HG02852 (cell line): ENCODE measurements around the gene HLA-E.
"Not testable (repeated sequence)": the region's sequence is repeated elsewhere in the genome, so short reads cannot be mapped to it uniquely, and the experiment has no call there.

Source experiments
- ATAC-seq: cut with Tn5 transposase; IDR thresholded peaks from one replicate; pipeline ENCODE4 v1.9.1; 2021; ENCODE audit warnings: mild to moderate bottlenecking, moderate library complexity; ENCODE audit not compliant: unreplicated experiment

The HLA-E gene

DNA sequence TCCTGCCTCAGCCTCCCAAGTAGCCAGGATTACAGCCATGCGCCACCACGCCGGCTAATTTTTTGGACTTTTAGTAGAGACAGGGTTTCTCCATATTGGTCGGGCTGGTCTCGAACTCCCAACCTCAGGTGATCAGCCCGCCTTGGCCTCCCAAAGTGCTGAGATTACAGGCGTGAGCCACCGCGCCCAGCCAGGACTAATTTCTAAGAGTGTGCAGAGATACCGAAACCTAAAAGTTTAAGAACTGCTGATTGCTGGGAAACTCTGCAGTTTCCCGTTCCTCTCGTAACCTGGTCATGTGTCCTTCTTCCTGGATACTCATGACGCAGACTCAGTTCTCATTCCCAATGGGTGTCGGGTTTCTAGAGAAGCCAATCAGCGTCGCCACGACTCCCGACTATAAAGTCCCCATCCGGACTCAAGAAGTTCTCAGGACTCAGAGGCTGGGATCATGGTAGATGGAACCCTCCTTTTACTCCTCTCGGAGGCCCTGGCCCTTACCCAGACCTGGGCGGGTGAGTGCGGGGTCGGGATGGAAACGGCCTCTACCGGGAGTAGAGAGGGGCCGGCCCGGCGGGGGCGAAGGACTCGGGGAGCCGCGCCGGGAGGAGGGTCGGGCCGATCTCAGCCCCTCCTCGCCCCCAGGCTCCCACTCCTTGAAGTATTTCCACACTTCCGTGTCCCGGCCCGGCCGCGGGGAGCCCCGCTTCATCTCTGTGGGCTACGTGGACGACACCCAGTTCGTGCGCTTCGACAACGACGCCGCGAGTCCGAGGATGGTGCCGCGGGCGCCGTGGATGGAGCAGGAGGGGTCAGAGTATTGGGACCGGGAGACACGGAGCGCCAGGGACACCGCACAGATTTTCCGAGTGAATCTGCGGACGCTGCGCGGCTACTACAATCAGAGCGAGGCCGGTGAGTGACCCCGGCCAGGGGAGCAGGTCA lies at the start of gene HLA-E:
Gene HLA-E (plus strand): TSS at position 429 of the 945 bp plus-strand sequence. CDS start 23 bp downstream, at position 452.
- peak; percentile 77 for ATAC-seq

DNA sequence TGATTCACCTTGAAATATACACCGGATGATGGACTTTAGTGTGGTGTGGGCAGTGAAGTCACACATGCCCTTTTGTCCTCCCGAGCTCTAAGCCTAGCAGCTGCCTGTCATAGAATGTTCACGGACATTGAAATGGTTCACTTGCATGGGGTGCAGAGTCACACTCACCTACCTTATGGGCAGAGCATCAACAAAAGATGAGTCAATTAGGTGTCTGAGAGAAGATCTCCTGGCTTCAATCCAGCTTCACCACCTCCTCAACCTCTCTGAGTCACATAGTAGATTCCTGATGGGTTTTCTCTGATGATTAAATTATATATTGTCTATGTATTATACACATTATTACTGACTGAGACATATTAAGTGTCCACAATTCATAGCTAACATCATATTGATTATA lies 48.1 kb upstream of the HLA-E start:
- no peak for ATAC-seq

DNA sequence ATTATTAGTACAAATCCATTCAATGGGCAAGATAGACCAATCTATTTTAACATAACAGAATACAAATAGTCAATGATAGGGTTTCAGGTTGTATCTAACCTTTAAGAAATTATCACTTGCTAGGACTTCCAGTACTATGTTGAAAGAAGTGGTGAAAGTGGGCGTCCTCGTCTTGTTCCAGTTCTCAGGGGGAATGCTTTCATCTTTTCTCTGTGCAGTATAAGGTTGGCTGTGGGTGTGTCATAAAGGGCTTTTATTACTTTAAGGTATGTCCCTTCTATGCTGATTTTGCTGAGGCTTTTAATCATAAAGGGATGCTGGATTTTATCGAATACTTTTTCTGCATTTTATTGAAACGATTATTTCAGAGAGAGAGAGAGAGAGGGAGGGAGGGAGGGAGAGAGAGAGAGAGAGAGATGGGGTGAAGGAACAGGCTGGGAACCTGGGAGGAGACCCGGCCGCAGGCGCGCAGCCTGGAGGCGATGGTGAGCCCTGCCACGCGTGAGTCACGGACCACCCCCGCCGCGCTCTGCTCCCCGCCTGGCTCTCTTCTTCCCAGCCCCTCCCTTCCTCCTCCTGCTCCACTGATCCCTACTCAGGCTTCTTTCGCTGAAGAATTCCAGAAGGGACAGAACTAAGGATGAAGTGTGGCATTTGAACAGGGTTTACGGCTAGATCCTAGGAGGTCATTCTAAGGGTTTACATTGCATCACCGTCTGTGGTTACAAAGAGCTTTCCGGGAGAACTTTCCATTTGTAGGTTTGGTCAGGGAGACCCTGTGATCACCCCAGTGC lies 45.5 kb upstream of the HLA-E start:
- no peak for ATAC-seq

DNA sequence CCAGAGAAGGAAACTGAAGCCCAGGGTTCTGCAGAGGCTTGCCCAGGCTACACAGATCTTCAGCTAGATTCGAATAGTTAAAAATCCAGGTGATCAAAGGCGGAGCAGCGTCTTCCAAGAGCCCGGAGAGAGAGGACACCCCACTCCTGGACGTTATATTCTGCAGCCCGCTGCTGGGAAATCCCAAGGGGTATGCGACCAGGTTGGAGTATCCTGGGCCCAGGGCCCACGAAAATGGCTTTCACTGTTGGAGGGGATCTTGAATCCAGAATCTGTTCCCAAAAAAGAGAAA lies 44.9 kb upstream of the HLA-E start:
- no peak for ATAC-seq

DNA sequence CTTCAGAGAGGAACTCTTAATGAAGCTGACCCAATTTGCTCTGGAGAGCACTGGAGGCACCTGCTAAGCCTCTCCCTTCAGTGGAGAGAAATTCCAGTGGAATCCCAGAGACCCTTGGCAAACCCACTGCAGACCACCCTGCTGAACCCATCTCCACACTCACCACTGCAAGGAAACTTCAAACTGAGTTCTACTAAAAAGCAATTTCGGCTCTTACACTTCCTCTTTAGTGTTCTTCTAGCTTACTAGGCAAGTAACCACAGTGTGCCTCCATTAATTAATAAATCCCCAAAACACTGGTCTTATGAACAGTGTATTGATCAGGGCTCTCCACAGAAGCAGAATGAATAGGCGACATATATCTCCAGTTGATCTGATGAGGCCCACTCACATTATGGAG lies 43.0 kb upstream of the HLA-E start:
- ATAC-seq: no peak

DNA sequence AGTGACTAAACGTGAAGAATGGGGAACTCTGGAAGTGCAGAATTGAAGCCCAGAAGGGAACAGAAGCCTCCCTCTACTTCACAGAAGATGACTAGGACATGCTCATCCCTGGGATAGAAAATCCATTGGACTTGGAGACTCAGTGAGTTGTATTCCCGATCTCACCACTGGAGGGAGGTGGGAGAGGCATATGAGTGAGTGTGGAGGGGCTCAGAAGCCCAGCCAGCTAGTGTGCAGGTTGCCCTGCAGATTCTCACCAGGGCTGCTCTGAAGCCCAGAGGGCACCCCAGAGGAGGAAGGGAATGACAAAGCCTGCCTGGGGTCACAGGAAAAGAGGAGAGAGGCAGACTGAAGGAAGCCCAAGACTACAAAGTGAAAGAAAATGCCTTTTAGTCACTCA lies 42.1 kb upstream of the HLA-E start:
- ATAC-seq: no peak

DNA sequence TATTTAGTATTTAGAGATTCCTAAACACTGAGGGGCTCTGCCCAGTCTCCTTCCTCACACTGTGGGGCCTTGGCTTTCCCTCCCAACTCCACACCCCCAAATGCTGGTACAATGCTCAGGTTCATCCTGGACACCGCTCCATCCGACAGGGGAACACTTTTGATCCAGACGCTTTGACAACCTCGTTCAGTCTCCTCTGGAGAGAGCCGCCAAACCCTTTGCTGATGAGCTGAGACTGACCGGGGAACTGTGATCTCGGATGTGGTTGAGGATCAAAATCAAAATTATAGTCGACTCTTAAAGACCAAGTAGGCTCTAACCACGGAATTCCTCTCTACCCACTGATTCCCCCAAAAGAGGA lies 38.8 kb upstream of the HLA-E start:
- ATAC-seq: no peak

DNA sequence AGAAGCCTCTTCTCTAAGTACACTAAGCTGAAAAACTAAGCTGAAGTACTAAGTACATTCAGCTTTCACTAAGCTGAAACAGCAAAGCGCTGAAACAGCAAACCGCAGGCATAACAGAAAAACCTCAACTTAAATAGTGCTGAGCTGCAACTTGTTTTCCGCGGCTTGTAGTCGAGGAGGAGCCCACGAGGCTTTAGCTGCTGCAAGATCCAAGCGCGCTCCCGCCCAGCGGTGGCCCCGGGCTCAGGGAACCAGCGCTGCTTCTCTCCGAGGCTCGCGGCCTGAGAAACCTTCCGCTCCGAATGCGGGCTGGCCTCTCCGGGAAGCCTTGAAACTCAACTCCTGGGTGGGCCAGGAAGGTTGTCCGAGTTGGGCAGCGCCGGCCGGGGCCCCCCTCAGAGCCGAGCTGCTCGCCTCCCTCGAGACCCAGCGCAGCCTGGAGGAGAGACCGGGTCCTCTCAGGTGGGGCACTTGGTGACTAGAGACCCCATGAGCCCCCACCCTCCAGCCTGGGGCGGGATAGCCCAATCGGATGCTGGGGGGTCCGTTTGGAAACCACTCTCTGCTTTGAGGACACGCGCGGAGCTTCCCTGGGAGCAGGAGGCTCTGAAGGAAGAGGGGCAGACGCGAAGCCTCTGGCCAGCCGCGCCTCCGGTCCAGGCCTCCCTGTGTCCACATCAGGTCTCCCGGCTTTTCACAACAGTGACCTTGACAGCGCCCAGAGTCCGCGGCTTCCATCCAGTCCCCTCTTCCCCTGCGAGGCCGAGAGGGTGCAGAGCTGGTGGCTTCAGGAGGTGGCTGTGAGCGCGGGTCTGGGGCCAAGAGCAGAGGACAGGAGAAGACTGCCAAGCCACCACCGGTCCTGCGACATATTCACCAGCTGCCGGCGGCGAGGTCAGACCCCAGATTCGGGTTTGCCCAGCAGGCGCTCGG lies 38.1 kb upstream of the HLA-E start:
- ATAC-seq: peak; percentile 55

DNA sequence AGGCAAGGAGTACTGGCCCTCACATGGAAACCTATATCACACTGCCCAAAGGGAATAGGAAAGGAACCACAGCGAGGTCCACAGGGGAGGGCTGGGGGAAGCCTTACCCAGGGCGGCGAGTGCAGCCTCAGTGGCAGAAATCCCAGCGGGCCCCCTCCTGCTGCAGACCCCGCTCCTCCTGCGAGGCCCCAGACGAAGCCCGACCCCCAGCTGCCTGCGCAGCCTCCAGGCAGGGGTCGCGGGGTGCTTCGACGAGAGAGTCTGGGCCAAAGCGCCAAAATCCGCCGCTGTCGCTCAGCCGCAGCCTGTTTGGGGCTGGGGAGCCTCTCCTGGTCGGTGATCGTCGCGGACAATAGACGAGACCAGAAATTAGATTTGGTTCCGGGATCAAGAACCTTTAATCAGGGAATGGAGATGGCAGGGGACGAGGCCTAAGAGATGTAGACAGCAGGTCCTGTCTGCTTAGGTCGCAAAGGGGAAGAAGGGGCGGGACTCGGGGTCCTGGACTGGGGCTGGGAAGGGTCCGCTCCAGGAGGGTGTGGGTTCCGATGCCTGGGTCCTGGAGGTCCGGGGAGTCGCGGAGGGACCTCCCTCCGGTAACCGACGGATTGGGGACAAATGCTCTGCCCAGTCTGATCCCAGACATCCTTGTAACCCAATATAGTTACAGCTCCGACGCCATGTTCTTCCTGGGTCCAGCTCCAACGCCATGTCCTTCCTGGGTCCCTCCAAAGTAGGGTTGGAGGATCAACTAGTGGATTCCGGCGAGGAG lies 36.4 kb upstream of the HLA-E start:
- ATAC-seq: no peak

DNA sequence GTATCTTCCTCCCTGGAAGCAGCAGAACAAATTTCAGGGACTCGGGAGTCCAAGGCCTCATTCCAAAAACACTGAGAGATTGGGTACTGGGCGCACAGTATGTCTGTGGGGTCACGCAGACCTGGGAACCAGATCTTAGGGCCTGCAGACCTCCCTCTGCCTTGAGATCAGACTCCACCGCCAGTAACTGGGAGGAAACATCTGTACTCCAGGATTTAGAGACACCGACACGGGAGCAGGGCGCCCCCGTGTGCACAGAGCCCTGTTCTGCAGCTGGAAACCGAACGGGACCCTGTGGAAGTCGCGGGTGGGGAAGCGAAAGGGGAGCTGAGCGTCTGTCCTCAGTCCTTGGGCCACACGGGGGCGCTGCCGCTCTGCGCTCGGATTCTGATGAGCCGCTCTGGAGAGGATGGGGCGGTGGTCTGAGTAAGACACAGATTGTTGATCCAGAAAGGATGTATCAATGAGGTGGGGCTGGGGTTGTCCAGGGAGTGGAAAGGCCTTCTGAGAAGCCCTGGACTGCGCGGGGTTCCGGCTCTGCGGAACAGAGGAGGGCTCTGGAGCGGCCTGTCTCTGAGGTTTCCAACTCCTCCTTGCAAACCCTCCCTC lies 35.7 kb upstream of the HLA-E start:
- no peak for ATAC-seq

DNA sequence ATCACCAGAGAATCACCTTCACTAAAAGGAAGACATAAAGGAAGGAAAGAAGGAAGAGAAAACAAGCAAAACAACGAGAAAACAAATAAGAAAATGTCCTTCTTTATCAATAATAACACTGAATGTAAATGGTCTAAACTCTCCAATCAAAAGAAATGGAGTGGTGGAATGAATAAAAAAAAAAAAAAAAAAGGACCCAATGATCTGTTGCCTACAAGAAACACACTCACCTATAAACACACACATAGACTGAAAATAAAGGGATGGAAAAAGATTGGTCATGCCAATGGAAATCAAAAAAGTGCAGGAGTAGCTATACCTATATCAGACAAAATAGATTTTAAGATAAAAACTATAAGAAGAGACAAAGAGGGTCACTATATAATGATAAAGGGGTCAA lies 30.2 kb upstream of the HLA-E start:
- ATAC-seq: no peak

DNA sequence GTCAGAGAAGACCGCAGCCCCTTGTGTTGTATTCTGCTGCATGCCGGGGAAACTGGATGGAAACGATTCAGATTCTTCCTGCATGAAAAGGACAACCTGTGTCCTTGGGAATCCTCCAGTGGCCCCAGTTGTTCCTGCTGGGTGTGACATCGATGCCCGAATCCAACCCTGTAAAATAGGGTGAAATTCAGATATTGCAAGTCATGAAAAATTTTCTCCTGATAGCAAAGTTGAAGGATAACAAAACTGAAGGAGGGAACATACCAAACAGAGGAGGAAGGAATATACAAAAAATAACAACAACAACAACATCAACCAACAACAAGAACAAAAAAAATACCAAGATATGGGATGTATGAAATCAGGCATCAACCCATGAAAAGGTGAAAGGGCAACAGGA lies 28.3 kb upstream of the HLA-E start:
- no peak for ATAC-seq

DNA sequence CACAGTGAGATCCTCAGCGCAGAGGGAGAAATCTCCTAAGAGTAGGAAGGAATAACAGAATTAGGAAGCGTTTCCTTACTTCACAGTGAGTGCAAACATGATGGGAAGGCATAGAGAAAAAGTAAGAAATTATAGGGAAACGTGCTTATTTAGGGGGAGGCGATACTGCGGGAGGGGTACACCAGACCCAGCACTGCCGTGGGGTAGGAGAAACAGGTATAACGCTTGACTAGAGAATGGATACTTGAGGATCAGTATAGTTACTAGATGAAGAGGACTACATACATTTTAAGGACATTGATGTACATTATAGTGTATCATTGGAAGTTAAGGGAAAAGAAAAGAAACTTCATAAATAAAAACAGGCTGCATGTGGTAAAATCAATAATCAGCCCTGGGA lies 26.8 kb upstream of the HLA-E start:
- no peak for ATAC-seq

DNA sequence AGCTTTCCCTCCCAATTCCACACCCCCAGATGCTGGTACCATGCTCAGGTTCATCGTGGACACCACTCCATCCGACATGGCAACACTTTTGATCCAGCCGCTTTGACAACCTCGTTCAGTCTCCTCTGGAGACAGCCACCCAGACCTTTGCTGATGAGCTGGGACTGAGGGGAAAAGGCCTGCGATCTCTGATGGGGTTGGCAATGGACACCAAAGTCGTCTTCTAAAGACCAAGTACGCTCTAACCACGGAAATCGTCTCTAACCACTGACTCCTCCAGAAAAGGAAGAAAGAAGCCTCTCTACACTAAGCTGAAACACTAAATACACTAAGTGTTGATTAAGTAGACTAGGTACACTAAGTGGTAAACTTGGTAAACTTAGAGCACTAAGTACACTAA lies 26.1 kb upstream of the HLA-E start:
- no peak for ATAC-seq

DNA sequence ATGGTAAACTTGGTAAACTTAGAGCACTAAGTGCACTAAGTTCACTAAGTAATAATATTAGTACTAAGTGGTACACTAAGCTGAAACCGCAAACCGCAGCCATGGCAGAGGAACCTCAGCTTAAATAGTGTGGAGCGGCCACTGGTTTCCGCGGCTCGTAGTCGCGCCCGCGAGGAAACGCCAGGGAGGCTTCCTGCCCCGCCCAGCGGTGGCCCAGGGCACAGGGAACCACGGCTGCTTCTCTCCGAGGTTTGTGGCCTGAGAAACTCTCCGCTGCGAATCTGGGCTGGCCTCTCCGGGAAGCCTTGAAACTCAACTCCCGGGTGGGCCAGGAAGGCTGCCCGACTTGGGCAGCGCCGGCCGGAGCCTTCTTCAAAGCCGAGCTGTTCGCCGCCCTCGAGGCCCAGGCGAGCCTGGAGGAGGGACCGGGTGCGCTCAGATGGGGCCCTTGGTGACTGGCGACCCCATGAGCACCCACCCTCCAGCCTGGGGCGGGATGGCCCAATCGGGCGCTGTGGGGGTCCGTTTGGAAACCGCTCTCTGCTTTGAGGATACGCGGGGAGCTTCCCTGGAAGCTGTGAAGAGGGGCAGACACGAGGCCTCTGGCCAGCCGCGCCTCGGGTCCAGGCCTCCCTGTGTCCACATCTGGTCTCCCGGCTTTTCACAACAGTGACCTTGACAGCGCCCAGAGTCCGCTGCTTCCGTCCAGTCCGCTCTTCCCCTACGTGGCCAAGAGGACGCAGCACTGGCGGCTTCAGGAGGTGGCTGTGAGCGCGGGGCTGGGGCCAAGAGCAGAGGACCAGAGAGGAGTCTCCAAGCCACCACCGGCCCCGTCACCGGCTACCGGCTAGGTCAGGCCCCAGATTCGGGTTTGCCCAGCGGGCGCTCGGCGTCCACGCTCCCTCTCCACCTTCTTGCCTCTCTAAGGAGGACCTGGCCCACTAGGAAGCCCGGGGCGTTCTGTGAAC lies 25.4 kb upstream of the HLA-E start:
- no peak for ATAC-seq

DNA sequence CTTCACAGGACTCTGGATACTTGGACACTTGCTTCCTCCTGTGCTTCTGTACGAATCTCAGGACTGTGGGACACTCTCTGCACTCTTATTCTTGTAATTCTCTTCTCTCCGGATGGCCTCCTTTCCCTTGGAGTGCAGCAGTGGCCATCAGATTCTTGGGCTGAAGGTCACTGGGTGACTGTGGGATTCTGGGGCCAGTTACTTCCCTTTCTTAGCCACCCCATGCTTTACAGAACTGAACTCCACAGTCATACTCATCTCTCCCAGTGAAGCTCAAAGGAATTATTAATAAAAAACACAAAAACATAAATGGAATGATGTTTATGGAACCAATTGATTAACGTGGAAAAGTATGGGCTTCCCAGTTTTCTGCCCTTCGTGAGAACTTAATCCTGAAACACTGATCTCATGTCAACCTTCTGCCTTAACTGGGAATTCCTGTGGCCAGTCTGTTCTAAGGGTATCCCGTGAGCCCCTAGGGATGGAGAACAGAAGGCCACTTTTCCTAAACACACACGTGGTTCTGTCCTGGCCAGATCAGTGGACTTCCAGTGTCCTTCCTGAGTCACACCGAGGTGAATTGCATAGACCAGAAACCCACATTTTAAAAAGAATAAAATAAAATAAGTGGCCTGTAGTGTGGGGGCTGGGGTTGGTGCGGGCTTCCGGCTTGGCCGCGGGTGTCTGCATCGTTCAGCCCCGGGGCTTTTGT lies 23.6 kb upstream of the HLA-E start:
- ATAC-seq: no peak

DNA sequence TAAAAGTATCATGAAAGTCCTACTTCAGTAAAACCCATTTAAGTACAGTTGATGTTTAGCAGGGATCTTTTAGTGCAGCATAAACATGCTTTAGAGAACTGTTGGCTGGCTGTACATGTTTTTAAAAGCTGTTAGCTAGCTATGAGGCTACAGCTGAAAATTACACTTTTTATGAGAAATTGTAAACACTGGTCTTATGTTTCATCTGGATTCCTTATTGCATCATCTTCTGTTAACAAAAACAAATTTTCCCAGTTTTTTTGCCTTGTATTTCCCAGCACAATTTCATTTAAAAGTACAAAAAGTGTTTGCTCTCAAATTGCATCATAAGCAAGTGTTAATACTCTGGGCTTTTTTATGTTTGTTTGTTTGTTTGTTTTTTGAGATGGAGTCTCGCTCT lies 18.3 kb upstream of the HLA-E start:
- ATAC-seq: no peak

DNA sequence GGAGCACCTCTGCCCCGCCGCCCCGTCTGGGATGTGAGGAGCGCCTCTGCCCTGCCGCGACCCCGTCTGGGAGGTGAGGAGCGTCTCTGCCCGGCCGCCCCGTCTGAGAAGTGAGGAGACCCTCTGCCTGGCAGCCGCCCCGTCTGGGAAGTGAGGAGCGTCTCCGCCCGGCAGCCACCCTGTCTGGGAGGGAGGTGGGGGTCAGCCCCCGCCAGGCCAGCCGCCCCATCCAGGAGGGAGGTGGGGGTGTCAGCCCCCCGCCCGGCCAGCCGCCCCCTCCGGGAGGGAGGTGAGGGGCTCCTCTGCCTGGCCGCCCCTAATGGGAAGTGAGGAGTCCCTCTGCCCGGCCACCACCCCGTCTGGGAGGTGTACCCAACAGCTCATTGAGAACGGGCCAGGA lies 14.2 kb upstream of the HLA-E start:
- not testable (repeated sequence) for ATAC-seq
